GM18519 (cell line): ENCODE results near the gene SIRT6.
"Not testable (repeated sequence)": the region's sequence is repeated elsewhere in the genome, so short reads cannot be mapped to it uniquely, and the experiment has no call there.

Experiments used
- ATAC-seq: cut with Tn5 transposase; IDR thresholded peaks from one replicate; pipeline ENCODE4 v1.9.1; 2021; ENCODE audit warnings: mild to moderate bottlenecking, moderate library complexity; ENCODE audit not compliant: unreplicated experiment, low FRiP score

SIRT6 gene

DNA sequence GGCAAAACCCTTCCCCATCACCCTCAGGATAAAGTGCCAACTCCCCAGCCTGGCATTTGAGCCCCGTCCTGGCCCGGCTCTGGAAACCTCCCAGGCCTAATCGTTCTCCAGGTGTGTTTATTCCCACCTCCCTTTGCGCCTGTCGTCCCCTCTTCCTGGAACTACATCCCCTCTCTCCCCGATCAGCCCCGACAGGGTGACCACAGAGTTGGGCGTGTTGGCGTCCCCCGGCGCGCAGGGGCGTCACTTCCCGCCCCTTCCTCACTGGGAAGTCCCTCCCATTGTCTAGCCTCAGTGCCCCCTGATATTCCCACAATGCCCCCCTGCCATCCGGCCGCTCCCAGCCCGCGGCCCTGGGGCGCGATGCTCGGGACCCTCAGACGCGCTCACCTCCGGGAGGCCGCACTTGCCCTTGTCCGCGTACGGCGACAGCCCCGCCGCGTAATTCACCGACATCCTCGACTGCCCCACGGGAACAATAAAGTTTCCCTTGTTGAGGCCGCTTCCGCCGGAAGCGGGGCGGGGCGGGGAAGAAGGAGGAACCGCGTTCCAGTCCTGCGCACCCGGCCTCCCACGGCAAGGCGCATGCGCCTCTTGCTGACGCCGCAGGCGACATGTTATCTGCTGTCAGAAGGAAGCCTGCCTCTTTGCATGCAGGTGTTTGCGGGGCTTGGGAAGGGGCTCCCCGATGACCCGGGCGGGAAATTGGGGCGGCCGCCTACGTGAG, at the start of gene SIRT6, which contains the start of gene ANKRD24:
Gene SIRT6 (minus strand): TSS at position 480 of the 727 bp plus-strand sequence. CDS start 24 bp downstream, at position 456.
Gene ANKRD24 (plus strand): TSS at position 606 of the 727 bp plus-strand sequence. CDS start 3,737 bp downstream, outside the sequence.
- ATAC-seq: peak; percentile 44

DNA sequence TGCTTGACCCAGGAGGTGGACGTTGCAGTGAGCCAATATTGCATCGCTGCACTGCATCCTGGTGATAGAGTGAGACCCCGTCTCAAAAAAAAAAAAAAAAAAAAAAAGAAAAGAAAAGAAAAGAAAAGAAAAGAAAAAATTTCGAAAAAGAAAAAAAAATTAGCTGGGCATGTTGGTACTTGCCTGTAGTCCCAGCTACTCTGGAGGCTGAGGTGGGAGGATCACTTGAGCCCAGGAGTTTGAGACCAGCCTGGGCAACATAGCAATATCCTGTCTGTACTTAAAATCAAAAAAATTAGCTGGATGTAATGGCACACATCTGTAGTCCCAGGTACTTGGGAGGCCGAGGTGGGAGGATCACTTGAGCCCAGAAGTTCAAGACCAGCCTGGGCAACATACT, 49.8 kb upstream of the SIRT6 start:
- not testable (repeated sequence) for ATAC-seq

GRCh38 chr19:4231521-4231920, 49.2 kb upstream of the SIRT6 start:
- not testable (repeated sequence) for ATAC-seq

DNA sequence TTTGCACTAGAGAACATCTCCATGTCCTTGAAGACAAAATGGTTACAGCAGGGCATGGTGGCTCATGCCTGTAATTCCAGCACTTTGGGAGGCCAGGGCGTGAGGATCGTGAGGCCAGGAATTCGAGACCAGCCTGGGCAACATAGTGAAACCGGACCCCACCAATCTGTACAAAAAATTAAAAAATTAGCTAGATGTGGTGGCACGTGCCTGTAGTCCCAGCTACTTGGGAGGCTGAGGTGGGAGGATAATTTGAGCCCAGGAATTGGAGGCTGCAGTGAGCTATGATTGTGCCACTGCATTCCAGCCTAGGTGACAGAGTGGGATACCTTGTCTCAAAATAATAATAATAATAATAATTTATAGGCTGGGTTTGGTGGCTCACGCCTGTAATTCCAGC, 47.9 kb upstream of the SIRT6 start:
- ATAC-seq: not testable (repeated sequence)

DNA sequence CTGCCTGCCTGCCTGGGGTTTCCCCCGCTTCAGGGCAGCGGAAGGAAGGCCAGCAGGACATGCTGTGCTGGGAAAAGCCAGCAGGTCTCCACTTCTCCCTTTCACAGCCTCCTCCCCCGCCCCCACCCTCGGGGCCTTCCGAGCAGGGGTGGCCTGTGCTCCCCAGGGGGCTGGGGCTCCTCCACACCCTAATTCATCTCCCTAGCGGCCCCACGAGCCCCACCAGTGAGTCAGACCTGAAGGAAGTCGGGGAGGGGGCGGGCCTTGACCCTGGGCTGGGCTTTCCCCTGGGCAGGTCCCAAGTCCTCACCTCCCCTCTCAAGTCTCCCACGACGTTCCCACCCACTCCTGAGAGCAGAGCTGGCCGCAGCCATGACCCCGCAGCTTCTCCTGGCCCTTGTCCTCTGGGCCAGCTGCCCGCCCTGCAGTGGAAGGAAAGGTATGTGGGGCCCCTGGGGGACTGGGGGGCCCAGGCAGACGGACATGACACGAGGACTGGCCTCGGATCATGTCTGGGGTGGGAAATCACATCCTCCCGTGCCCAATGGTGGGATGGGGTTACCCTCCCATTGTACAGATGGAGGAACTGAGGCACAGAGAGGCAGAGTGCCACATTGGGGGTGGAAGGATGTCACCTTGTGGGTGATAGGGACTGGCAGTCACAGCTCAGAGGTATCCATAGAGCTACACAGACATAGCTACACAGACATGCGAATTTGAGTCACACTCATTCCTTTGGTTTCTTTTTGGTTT, 47.0 kb upstream of the SIRT6 start, which contains the start of gene EBI3:
Gene EBI3 (plus strand): TSS at position 345 of the 753 bp plus-strand sequence. CDS start 28 bp downstream, at position 373.
- no peak for ATAC-seq

GRCh38 chr19:4228765-4229178, 46.4 kb upstream of the SIRT6 start:
- ATAC-seq: no peak

DNA sequence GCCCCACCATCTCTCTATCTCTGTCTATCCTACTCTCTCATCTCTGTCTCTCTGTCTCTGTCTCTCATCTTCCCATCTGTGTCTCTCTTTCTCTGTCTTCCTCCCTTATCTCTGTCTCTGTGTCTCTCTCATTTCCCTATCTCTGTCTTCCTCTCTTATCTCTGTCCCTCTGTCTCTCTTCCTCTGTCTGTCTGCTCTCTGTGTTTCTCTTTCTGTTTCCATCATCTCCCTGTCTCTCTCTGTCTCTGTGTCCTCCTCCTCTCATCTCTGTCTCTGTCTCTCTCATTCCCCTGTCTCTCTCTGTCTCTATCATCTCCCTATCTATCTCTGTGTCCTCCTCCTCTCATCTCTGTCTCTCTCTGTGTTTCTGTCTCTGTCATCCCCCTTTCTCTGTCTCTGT, 45.4 kb upstream of the SIRT6 start:
- no peak for ATAC-seq

DNA sequence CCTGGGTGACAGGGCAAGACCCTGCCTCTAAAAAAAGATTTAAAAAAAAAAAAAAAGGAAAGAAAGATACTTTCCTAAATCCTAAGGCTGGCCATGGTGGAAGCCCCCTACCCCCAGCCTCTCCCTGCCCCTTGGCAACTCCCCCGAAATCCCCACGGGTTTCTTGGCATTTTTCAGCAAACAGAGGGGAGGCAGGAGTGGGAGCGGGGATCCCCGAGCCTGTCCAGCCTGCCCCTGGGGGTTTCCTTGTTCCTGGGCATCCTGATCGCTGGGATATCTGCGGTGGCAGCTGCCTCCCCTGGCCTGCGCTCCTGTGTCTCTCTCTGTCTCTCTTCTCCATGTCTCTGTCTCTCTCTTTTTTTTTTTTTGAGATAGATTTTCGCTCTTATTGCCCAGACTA, 43.5 kb upstream of the SIRT6 start:
- ATAC-seq: no peak

DNA sequence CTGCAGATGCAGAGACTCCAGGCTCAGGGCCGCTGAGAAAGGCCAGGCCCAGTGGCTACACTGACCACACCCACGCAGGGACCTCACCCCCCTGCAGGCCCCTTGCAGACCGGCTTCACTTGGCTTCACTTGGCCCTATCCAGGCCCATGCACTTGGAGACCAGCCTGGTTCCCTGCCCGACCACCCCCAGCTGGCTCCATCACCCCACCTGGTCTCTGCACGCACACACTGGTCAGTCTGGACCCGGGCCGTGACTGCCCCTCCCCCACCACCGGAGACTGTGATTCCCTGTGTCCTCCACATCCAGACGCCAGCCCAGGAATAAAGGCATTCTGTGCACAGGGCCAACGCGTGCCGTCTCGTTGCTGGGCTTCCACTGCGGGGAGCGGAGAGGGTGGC, 42.1 kb upstream of the SIRT6 start:
- ATAC-seq: no peak

DNA sequence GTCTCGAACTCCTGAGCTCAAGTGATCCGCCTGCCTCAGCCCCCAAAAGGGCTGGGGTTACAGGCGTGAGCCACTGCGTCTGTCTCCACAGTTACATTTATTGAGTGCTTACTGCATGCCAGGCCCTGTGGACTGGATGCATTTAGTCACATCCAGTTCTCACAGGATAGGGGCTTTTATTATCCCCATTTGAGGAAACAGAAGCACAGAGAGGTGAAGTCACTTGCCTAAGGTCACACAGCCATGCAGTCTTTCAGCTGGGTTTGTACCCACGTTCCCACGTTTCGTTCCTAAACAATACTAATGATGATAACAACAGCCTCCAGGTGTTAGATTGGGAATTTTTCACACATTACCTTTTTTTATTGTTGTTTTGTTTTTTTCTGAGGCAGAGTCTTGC, 37.8 kb upstream of the SIRT6 start:
- no peak for ATAC-seq

DNA sequence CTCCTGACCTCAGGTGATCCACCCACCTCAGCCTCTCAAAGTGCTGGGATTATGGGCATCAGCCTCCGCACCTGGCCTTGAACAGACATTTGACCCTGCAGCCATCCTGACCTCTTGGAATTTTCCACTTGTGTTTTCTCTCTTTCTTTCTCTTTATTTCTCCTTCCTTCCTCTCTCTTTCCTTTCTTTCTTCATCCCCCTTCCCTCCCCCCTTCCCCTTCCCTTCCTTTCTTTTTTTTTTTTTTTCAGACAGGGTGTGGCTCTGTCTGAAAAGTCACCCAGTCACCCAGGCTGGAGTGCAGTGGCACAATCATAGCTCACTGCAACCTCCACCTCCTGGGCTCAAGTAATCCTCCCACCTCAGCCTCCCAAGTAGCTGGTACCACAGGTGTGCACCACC, 36.2 kb upstream of the SIRT6 start:
- not testable (repeated sequence) for ATAC-seq

- ATAC-seq: no peak
These were observed 35.3 kb upstream of the SIRT6 start for GRCh38 chr19:4217429-4218264.

DNA sequence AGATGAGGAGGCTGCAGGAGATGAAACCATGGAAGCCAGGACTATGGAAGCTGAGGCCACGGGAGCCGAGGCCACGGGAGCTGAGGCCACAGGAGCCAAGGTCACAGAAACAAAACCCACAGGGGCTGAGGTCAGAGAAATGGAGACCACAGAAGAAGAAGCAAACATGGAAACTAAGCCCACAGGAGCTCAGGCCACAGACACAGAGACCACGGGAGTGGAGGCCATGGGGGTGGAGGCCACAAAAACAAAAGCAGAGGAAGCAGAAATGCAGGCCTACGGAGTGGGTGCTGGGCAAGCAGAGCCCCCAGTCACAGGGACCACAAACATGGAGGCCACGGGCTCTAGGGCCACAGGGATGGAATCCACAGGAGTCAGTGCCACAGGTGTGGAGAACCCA, 34.5 kb upstream of the SIRT6 start:
- no peak for ATAC-seq

DNA sequence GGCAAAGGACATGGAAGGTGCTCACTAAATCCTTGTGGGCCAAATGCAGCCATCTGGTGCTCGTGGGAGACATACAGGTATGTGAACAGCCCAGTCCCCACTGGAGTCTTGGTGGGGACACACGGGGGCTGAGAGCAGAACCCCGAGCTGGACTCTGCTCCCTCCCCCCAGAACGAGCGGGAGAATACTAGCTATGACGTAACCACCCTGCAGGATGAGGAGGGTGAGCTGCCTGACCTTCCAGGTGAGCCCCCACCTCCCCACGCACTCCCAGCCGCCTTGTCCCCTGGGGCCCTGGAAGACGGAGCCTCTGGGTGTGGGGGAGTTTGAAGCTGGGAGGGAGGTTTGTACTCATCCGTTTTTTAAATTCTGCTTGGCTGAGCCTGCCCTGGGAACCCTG, 33.4 kb upstream of the SIRT6 start:
- no peak for ATAC-seq

DNA sequence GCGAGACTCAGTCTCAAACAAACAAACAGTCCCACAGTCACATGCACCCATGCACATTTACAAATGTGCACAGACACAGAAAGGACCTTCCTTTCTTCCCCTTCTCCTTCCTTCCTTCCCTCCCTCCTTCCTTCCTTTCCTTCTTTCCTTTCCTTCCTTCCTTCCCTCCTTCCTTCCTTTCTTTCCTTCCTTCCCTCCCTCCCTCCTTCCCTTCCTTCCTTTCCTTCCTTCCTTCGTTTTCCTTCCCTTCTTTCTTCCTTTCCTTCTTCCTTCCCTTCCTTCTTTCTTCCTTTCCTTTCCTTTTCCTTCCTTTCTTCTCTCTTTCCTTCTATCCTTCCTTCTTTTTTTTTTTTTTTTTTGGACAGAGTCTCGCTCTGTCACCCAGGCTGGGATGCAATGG, 30.8 kb upstream of the SIRT6 start:
- ATAC-seq: no peak

GRCh38 chr19:4210166-4210731, 27.9 kb upstream of the SIRT6 start:
- ATAC-seq: no peak

DNA sequence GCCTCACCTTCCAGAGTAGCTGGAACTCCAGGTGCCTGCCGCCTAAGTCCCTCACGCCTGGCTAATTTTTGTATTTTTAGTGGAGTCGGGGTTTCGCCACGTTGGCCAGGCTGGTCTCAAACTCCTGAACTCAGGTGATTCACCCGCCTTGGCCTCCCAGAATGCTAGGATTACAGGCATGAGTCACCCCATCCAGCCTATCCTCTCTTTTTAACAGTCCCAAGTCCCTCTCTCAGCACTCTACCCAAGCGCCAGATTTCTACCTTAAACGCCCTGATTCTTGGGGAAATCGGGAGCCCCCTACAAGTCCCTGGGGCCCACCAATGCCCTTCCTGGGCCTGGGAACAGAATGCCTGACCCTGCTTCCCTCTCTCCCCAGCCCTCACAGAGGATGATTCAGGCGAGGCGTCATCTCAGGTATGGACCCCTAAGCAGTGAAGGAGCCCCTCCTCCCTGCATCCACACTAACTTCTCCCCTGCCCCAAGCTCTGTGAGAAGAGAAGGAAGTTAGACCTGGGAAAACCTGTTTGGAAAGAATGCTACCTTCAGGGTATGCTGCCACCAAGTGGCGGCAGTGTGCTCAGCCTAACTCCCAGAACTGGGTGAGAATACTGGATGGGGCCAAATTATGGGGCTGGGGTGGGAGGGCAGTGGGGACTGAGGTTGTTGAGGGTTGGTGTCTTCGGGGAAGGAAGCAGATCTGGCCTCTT, 26.2 kb upstream of the SIRT6 start:
- no peak for ATAC-seq

DNA sequence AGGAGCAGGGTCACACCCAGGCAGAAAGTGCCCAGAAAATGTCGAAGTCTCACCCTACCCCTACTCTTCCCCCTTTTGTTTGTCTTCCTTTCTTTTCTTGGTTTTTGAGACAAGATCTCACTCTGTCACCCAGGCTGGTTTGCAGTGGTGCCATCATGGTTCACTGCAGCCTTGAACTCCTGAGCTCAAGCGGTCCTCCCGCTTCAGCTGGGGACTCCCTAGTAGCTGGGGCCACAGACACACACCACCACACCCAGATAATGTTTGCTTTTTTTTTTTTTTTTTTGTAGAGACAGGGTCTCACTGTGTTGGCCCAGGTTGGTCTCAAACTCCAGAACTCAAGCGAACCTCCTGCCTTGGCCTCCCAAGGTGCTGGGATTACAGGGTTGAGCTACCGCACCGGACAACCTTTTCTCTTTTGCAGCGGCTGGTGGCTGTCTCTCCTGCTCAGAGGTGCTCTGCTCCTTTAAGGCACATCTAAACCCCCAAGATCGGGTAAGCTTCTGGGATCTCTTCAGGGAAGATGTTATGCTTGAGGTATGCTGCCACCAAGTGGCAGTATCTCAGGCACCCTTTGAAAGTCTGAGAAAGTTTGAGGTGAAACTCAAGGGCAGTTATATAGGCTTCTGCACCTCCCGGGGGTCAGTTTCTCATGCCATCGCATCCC, 24.6 kb upstream of the SIRT6 start:
- no peak for ATAC-seq

GRCh38 chr19:4201798-4202197, 19.4 kb upstream of the SIRT6 start:
- ATAC-seq: no peak
